Fibroblast of villous mesenchyme (primary cell): ENCODE measurements around the gene PAX7. TPM values are rescaled to one million over a fixed set of nuclear protein-coding genes. Genes with fewer than 3 reads are reported as not detected.
"Not testable (repeated sequence)": the region's sequence is repeated elsewhere in the genome, so short reads cannot be mapped to it uniquely, and the experiment has no call there.

Experiments used
- DNase-seq: peaks from one replicate; pipeline ENCODE4 v3.0.0-alpha.2; 2010; ENCODE audit warnings: low read depth
- H3K4me3 ChIP-seq: 2 replicates; pipeline ENCODE4 v1.5.1; 2011; ENCODE audit warnings: low read depth, mild to moderate bottlenecking, low read length
- CTCF ChIP-seq: IDR thresholded peaks from 2 replicates; pipeline ENCODE4 v1.5.1; 2012; ENCODE audit warnings: low read depth, mild to moderate bottlenecking, low read length; ENCODE audit not compliant: insufficient read depth
- total RNA-seq: library from RNA; depleted of rRNA; stranded (reverse); fragments of >200 nt; gene quantifications from 2 replicates; pipeline ENCODE4 v1.2.3, GENCODE V29; 2012

The PAX7 gene
- total RNA-seq, 1 donor: not detected

- DNase-seq: no peak
- no peak overlapping the region for H3K4me3 ChIP-seq
- TF ChIP-seq CTCF: no peak
These were observed 61.0 kb downstream of the PAX7 start for GRCh38 chr1:18691648-18692047.

GRCh38 chr1:18693256-18694098, 62.8 kb downstream of the PAX7 start:
- DNase-seq: no peak
- no peak overlapping the region for H3K4me3 ChIP-seq
- TF ChIP-seq CTCF: no peak

- not testable (repeated sequence) for DNase-seq, H3K4me3 ChIP-seq
These were observed 63.6 kb downstream of the PAX7 start for GRCh38 chr1:18694289-18694688.

- no peak for DNase-seq
- no peak for TF ChIP-seq CTCF
- H3K4me3 ChIP-seq: no peak overlapping the region
These were observed 66.9 kb downstream of the PAX7 start for GRCh38 chr1:18697541-18697940.

GRCh38 chr1:18700530-18700929, 69.9 kb downstream of the PAX7 start:
- no peak for TF ChIP-seq CTCF
- no peak overlapping the region for H3K4me3 ChIP-seq
- DNase-seq: no peak

- DNase-seq: no peak
- no peak overlapping the region for H3K4me3 ChIP-seq
- TF ChIP-seq CTCF: no peak
These were observed 70.5 kb downstream of the PAX7 start for GRCh38 chr1:18701183-18701582.

GRCh38 chr1:18703041-18703621, 72.5 kb downstream of the PAX7 start:
- no peak overlapping the region for H3K4me3 ChIP-seq
- no peak for DNase-seq
- no peak for TF ChIP-seq CTCF
